ENCODE data around the gene CENPU.

- TF ChIP-seq, protein P1, sequence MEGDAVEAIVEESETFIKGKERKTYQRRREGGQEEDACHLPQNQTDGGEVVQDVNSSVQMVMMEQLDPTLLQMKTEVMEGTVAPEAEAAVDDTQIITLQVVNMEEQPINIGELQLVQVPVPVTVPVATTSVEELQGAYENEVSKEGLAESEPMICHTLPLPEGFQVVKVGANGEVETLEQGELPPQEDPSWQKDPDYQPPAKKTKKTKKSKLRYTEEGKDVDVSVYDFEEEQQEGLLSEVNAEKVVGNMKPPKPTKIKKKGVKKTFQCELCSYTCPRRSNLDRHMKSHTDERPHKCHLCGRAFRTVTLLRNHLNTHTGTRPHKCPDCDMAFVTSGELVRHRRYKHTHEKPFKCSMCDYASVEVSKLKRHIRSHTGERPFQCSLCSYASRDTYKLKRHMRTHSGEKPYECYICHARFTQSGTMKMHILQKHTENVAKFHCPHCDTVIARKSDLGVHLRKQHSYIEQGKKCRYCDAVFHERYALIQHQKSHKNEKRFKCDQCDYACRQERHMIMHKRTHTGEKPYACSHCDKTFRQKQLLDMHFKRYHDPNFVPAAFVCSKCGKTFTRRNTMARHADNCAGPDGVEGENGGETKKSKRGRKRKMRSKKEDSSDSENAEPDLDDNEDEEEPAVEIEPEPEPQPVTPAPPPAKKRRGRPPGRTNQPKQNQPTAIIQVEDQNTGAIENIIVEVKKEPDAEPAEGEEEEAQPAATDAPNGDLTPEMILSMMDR (IDR thresholded peaks at IDR 0.05), result no peak
- no peak for TF ChIP-seq POLR2A (IDR thresholded peaks at IDR 0.05)
These were observed 6.5 kb downstream of the CENPU start for GRCh38 chr4:184727430-184727829.
